K562 (cell line): ENCODE measurements around the gene NR5A2. TPM values are rescaled to one million over a fixed set of nuclear protein-coding genes. Genes with fewer than 3 reads are reported as not detected.

ENCODE experiments used
- ATAC-seq: fragments of 200-7000 bp; cut with Tn5 transposase; 3 replicates; pipeline ENCODE4 v1.9.1; 2020; ENCODE audit warnings: moderate library complexity
- BruUV-seq: library from RNA; stranded (reverse); fragments of 400-500 nt; replicated peaks from 2 replicates; lab custom pipeline; 2021; lab: Mats Ljungman, UMichigan
- CTCF ChIA-PET: fragments of 300-600 bp; formaldehyde crosslinking; extraction: SDS; loops from one replicate; lab custom pipeline; 2021; ENCODE audit warnings: low intra/inter-chr PET ratio; lab: Yijun Ruan, JAX
- POLR2A ChIA-PET: fragments of 300-600, 350-650 bp; sonication (Branson Sonifier 250); formaldehyde crosslinking; extraction: SDS; loops from one replicate; lab custom pipeline; 2021; ENCODE audit warnings: antibody characterized with exemption, inconsistent platforms; lab: Yijun Ruan, JAX
- DNase-seq, 4 experiments: peaks; one replicate each; pipeline versions ENCODE4 v3.0.0 to v3.0.0-alpha.2; 2011 to 2018; ENCODE audit warnings: low spot score in 3 of 4, mixed read lengths in 3 of 4; ENCODE audit errors: extremely low read depth in 1 of 4
- FAIRE-seq: peaks from 2 replicates; lab custom pipeline; 2011; peaks lifted over from hg19 to GRCh38; lab: Jason Lieb, UNC
- H2AFZ ChIP-seq: 2 replicates; pipeline ENCODE4 v1.6.0; 2011; ENCODE audit warnings: low read depth, low read length, control low read depth, inconsistent platforms
- H3K27ac ChIP-seq: fragments of 200-600 bp; 3 replicates; pipeline ENCODE4 v1.8.0; 2011; ENCODE audit warnings: low read depth, mild to moderate bottlenecking, control low read depth, inconsistent platforms, low read length, moderate library complexity, mixed read lengths; ENCODE audit errors: extremely low read depth
- H3K27me3 ChIP-seq, 2 experiments: fragments of 300-600 bp in 1 of 2; 2 replicates in 1 of 2; 3 replicates in 1 of 2; pipeline versions ENCODE4 v1.6.0 to v1.8.0; 2011; ENCODE audit warnings: inconsistent platforms in 2 of 2, low read length in 2 of 2, mild to moderate bottlenecking in 1 of 2, mixed read lengths in 1 of 2, moderate library complexity in 1 of 2; ENCODE audit not compliant: control insufficient read depth in 2 of 2, insufficient read depth in 2 of 2
- H3K36me3 ChIP-seq: fragments of 300-600 bp; 3 replicates; pipeline ENCODE4 v1.8.0; 2011; ENCODE audit warnings: mild to moderate bottlenecking, low read length, inconsistent platforms; ENCODE audit not compliant: control insufficient read depth, insufficient read depth
- H3K4me1 ChIP-seq, 2 experiments: fragments of 200-600 bp in 1 of 2; replicated peaks in 1 of 2; 2 replicates in 1 of 2; 3 replicates in 1 of 2; pipeline versions ENCODE4 v1.5.1 to v1.8.0; 2011; ENCODE audit warnings: inconsistent platforms in 2 of 2, low read length in 2 of 2, mild to moderate bottlenecking in 1 of 2, mixed read lengths in 1 of 2, moderate library complexity in 1 of 2; ENCODE audit not compliant: control insufficient read depth in 2 of 2, insufficient read depth in 2 of 2
- H3K4me2 ChIP-seq: 2 replicates; pipeline ENCODE4 v1.6.1; 2011; ENCODE audit warnings: low read length, control low read depth, inconsistent platforms, mixed read lengths; ENCODE audit not compliant: insufficient read depth
- H3K4me3 ChIP-seq: fragments of 200-600 bp; sonication (generic), shearing (Covaris generic); 2 replicates; pipeline ENCODE4 v1.5.1; 2016; ENCODE audit warnings: control low read depth, inconsistent platforms
- H3K79me2 ChIP-seq: fragments of 200-600 bp; 3 replicates; pipeline ENCODE4 v1.8.0; 2011; ENCODE audit warnings: low read length, inconsistent platforms; ENCODE audit not compliant: control insufficient read depth, insufficient read depth
- H3K9ac ChIP-seq, 2 experiments: 2 replicates each; pipeline versions ENCODE4 v1.6.0 to v1.6.1; 2011; ENCODE audit warnings: low read depth in 2 of 2, low read length in 2 of 2, control low read depth in 1 of 2, inconsistent platforms in 1 of 2, mild to moderate bottlenecking in 1 of 2, mixed read lengths in 1 of 2; ENCODE audit not compliant: insufficient read depth in 1 of 2
- H3K9me1 ChIP-seq: one replicate; pipeline ENCODE4 v1.6.0; 2011; ENCODE audit warnings: inconsistent platforms, mild to moderate bottlenecking, low read length, moderate library complexity; ENCODE audit not compliant: control insufficient read depth, insufficient read depth
- H3K9me3 ChIP-seq: replicated peaks from 2 replicates; pipeline ENCODE4 v1.5.1; 2011; ENCODE audit warnings: low read depth, low read length, inconsistent platforms; ENCODE audit not compliant: control insufficient read depth, insufficient read depth
- H4K20me1 ChIP-seq: replicated peaks from 2 replicates; pipeline ENCODE4 v1.6.1; 2011; ENCODE audit warnings: low read length, inconsistent platforms, mixed read lengths; ENCODE audit not compliant: control insufficient read depth, insufficient read depth
- JUN ChIP-seq, 2 experiments: sonication (generic) in 1 of 2; formaldehyde crosslinking in 1 of 2; IDR thresholded peaks; 2 replicates each; pipeline versions ENCODE4 v1.6.1 to v1.8.0; 2012 to 2022; ENCODE audit warnings: borderline replicate concordance in 2 of 2, mild to moderate bottlenecking in 2 of 2, improper control_type of control experiment in 1 of 2, low read depth in 1 of 2, low read length in 1 of 2, missing genetic modification reagents in 1 of 2
- PHB ChIP-seq: fragments of 250-450 bp; sonication (Bioruptor Pico); IDR thresholded peaks from 2 replicates; pipeline ENCODE4 v1.5.0; 2021
- SMAD1 ChIP-seq: fragments of 150-350 bp; IDR thresholded peaks from 2 replicates; pipeline ENCODE4 v1.6.1; 2014; ENCODE audit warnings: low read length, low read depth; ENCODE audit not compliant: partially characterized antibody
- ZNF217 ChIP-seq: sonication (generic); formaldehyde crosslinking; IDR thresholded peaks from 2 replicates; pipeline ENCODE4 v1.8.0; 2022; ENCODE audit warnings: mild to moderate bottlenecking, missing genetic modification reagents
- ZNF274 ChIP-seq: IDR thresholded peaks from 2 replicates; pipeline ENCODE4 v1.6.1; 2011; ENCODE audit warnings: low read depth, mild to moderate bottlenecking, low read length, moderate library complexity, borderline replicate concordance
- ZZZ3 ChIP-seq: fragments of 450-650 bp; IDR thresholded peaks from 2 replicates; pipeline ENCODE4 v1.6.1; 2016; ENCODE audit warnings: antibody characterized with exemption, mild to moderate bottlenecking, moderate library complexity
- WGBS: fragments of 100-300 bp; shearing (Covaris generic); methylation state at CpG from one replicate; pipeline ENCODE4 v1.1.6; 2016; ENCODE audit warnings: low coverage, mixed read lengths; ENCODE audit not compliant: insufficient coverage; ENCODE audit errors: missing lambda C conversion rate; 5-methylcytosine and 5-hydroxymethylcytosine counted together
- in situ Hi-C: fragments of 300-500 bp; cut with MboI; formaldehyde crosslinking; loops from 4 replicates; pipeline ENCODE4 v1.15.0; 2018; ENCODE audit warnings: inconsistent platforms, mixed read lengths
- intact Hi-C: fragments of 100-400 bp; cut with micrococcal nuclease; formaldehyde crosslinking; loops from 2 replicates; pipeline ENCODE4 v1.14.2; 2022
- polyA plus RNA-seq, 8 experiments: library from polyadenylated mRNA; depleted of rRNA in 4 of 8; stranded (reverse) in 5 of 8; unstranded in 3 of 8; fragments of >200 nt; fragmentation: Nextera tagmentation in 2 of 8; fragmentation: Illumina TruSeq in 1 of 8; extraction: Ambion mirVana in 2 of 8; extraction: Trizol in 1 of 8; gene quantifications; 2 replicates each; pipeline versions ENCODE4 v1.2.1 to v1.2.3, GENCODE V29; 2011 to 2014; ENCODE audit warnings: inconsistent platforms in 1 of 8, missing spikeins in 1 of 8
- total RNA-seq, 7 experiments: library from RNA; depleted of rRNA in 6 of 7; stranded (reverse); fragments of >200 nt in 6 of 7; fragmentation: Illumina TruSeq in 2 of 7; extraction: Trizol in 2 of 7; gene quantifications; 2 replicates each; pipeline versions ENCODE4 v1.2.1 to v1.2.3, GENCODE V29; 2011 to 2021; ENCODE audit warnings: low replicate concordance in 1 of 7
- TF ChIP-seq, protein P1 (sequence below): sonication (generic); IDR thresholded peaks from 2 replicates; pipeline ENCODE4 v1.6.1; 2016

Gene NR5A2
- total and polyA plus RNA-seq, 9 of the 15 experiments (the other 6 are each of a cell fraction or from before 2014, with no cell fraction given) = 0.13 to 0.40 (median 0.29) TPM

- Histone ChIP-seq H2AFZ (no peak overlapping the region), H3K4me3 (no peak overlapping the region), H3K79me2 (no peaks in the 10 kb centered on the region), H3K4me2 (no peak overlapping the region), H4K20me1 (no peaks in the 10 kb centered on the region), H3K36me3 (no peaks in the 10 kb centered on the region), H3K27me3 (no peaks in the 10 kb centered on the region), H3K27ac (no peak overlapping the region), H3K9ac (no peak overlapping the region), H3K4me1 (peaks cover 0 to 7% of the 10 kb centered on the region in 2 experiments; a peak in 2 of 5 replicates), H3K9me1 (no peaks in the 10 kb centered on the region), H3K9me3 (no peaks in the 10 kb centered on the region)
- CTCF ChIA-PET = no interaction called here
- ATAC-seq = no peak
- no TSS peak for BruUV-seq
- intact Hi-C loops = no loop called here
- no peak for TF ChIP-seq PHB
- no peak for TF ChIP-seq SMAD1
- no peak for TF ChIP-seq ZNF274
- TF ChIP-seq ZNF217 (CRISPR knock-in tag) = no peak
- TF ChIP-seq JUN (IDR thresholded peaks at IDR 0.05; ENCODE audit: borderline replicate concordance, low read depth, low read length) = no peak
- TF ChIP-seq JUN (CRISPR knock-in tag; IDR thresholded peaks at IDR 0.05; ENCODE audit: borderline replicate concordance) = no peak
- TF ChIP-seq ZZZ3 = no peak
- TF ChIP-seq, protein P1, sequence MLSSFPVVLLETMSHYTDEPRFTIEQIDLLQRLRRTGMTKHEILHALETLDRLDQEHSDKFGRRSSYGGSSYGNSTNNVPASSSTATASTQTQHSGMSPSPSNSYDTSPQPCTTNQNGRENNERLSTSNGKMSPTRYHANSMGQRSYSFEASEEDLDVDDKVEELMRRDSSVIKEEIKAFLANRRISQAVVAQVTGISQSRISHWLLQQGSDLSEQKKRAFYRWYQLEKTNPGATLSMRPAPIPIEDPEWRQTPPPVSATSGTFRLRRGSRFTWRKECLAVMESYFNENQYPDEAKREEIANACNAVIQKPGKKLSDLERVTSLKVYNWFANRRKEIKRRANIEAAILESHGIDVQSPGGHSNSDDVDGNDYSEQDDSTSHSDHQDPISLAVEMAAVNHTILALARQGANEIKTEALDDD = no peak
- POLR2A ChIA-PET = no interaction called here
- FAIRE-seq = no peak
- WGBS = 22% methylated on average over 2 of the region's 2 CpGs
- in situ Hi-C loops = no loop called here
- no peak for DNase-seq
These were observed 145.6 kb downstream of the NR5A2 start for GRCh38 chr1:200173097-200173618.
